Kidney epithelial cell (primary cell): ENCODE data around the gene CFAP97D1. TPM values are rescaled to one million over a fixed set of nuclear protein-coding genes. Genes with fewer than 3 reads are reported as not detected.

ENCODE experiments used
- DNase-seq: peaks from one replicate; pipeline ENCODE4 v3.0.0-alpha.2; 2010; ENCODE audit warnings: low read depth
- H3K27me3 ChIP-seq: 2 replicates; pipeline ENCODE4 v1.6.0; 2011; ENCODE audit warnings: low read length; ENCODE audit not compliant: control insufficient read depth, insufficient read depth
- H3K36me3 ChIP-seq: 2 replicates; pipeline ENCODE4 v1.5.1; 2011; ENCODE audit warnings: low read length; ENCODE audit not compliant: control insufficient read depth, insufficient read depth
- H3K4me3 ChIP-seq: 2 replicates; pipeline ENCODE4 v1.5.1; 2011; ENCODE audit warnings: low read depth, mild to moderate bottlenecking, control low read depth, low read length
- CTCF ChIP-seq: IDR thresholded peaks from 2 replicates; pipeline ENCODE4 v1.5.1; 2011; ENCODE audit warnings: mild to moderate bottlenecking, moderate library complexity, low read length, control low read depth, inconsistent platforms; ENCODE audit not compliant: insufficient read depth, poor library complexity, severe bottlenecking
- total RNA-seq: library from RNA; depleted of rRNA; stranded (reverse); fragments of >200 nt; gene quantifications from 2 replicates; pipeline ENCODE4 v1.2.3, GENCODE V29; 2015

Gene CFAP97D1
- total RNA-seq, 1 donor from 2014 or later, result not detected

GRCh38 chr17:43754947-43755346, 25.3 kb upstream of the CFAP97D1 start:
- Histone ChIP-seq H3K27me3 (peaks cover 12% of the 10 kb centered on the region), H3K4me3 (no peak overlapping the region), H3K36me3 (no peaks in the 10 kb centered on the region)
- no peak for TF ChIP-seq CTCF
- no peak for DNase-seq

GRCh38 chr17:43755389-43755875, 24.8 kb upstream of the CFAP97D1 start:
- no peak for DNase-seq
- no peak for TF ChIP-seq CTCF
- H3K4me3 ChIP-seq, result no peak overlapping the region
- H3K36me3 ChIP-seq, result no peaks in the 10 kb centered on the region
- H3K27me3 ChIP-seq, result peaks cover 12% of the 10 kb centered on the region

GRCh38 chr17:43756201-43756600, 24.0 kb upstream of the CFAP97D1 start:
- Histone ChIP-seq H3K27me3 (peaks cover 12% of the 10 kb centered on the region), H3K36me3 (no peaks in the 10 kb centered on the region), H3K4me3 (no peak overlapping the region)
- DNase-seq, result no peak
- no peak for TF ChIP-seq CTCF

GRCh38 chr17:43757171-43757660, 23.0 kb upstream of the CFAP97D1 start:
- Histone ChIP-seq H3K27me3 (peaks cover 12% of the 10 kb centered on the region), H3K36me3 (no peaks in the 10 kb centered on the region), H3K4me3 (no peak overlapping the region)
- no peak for TF ChIP-seq CTCF
- DNase-seq, result no peak

GRCh38 chr17:43758086-43758485, 22.1 kb upstream of the CFAP97D1 start:
- H3K36me3 ChIP-seq, result no peaks in the 10 kb centered on the region
- peaks cover 12% of the 10 kb centered on the region for H3K27me3 ChIP-seq
- DNase-seq, result no peak
- no peak overlapping the region for H3K4me3 ChIP-seq
- no peak for TF ChIP-seq CTCF

- H3K4me3 ChIP-seq, result no peak within 1 kb of the TSS
- DNase-seq, result no peak
- no peak for TF ChIP-seq CTCF
- peaks cover 12% of the 10 kb centered on the region for H3K27me3 ChIP-seq
- H3K36me3 ChIP-seq, result no peaks in the 10 kb centered on the region
Measured at GRCh38 chr17:43758497-43759174, 21.6 kb upstream of the CFAP97D1 start, which contains the start of gene SOST. Gene SOST (minus strand): TSS chr17:43758791. CDS start chr17:43758741, 50 bp downstream.
